VCaP (cell line): Measurements from ENCODE around the gene RINT1.
"Not testable (repeated sequence)": the region's sequence is repeated elsewhere in the genome, so short reads cannot be mapped to it uniquely, and the experiment has no call there.

Experiments used
- H3K27ac ChIP-seq: fragments of 450-650 bp; 2 replicates; pipeline ENCODE4 v1.5.1; 2017
- CTCF ChIP-seq: fragments of 450-650 bp; conservative IDR thresholded peaks from 2 replicates; pipeline ENCODE4 v1.5.1; 2017; ENCODE audit warnings: mild to moderate bottlenecking, moderate library complexity

RINT1 gene

DNA sequence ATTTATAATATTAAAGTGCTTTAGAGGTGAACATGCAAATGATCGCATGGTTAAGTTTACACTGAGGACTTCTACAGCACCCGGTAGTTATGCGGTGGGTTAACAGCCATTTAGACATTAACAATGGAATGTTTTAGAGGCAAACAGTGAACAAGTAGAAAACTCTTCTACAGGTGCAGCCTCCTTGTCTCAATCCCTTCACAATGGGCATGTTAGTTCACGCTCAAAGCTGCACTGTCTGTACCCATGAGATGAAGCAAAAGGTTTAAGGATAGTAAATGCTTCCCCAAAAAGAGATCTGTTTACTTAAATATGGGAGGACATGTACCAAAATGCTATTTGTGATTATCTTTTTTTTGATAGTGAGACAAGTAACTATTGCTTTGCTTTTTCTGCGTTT is 35.0 kb upstream of the RINT1 start:
- TF ChIP-seq CTCF, result no peak
- H3K27ac ChIP-seq, result no peak overlapping the region

DNA sequence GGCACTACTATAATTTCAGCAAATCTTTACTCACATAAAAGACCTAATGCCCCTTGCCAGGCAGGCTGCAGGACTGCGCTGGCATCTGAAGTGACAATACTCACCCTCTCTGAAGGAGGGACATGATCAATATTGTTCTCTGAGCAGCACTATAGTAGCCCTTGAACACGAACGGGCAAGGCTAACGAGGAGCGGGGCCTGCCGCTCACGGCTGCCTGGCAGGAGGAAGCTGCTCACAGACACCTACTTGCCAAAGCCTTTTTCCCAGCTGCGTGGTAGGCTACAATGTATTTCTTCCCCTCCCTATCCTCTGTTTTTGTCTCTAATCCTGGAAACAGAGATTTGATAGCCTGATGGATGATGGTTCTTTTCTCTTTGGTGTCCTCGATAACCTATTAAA is 29.8 kb upstream of the RINT1 start:
- no peak overlapping the region for H3K27ac ChIP-seq
- TF ChIP-seq CTCF, result no peak

DNA sequence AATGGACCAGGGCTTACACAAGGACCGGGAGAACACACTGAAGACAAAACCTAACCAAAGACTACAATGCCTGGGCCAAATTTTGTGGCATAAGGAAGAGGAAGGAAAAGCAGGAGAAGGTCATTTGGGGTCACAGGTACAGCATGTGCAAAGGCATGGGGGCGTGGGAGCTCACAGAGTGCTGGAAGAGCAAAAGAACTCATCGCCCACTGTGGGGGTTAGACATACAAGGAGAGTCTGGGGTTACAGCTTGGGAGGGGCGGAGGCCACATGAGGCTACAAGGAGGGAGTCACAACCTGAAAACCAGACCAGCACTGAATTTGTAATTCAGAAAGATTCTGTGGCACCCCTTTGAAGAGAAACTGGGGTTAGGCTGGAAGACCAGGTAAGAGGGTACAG is 19.6 kb upstream of the RINT1 start:
- no peak for TF ChIP-seq CTCF

DNA sequence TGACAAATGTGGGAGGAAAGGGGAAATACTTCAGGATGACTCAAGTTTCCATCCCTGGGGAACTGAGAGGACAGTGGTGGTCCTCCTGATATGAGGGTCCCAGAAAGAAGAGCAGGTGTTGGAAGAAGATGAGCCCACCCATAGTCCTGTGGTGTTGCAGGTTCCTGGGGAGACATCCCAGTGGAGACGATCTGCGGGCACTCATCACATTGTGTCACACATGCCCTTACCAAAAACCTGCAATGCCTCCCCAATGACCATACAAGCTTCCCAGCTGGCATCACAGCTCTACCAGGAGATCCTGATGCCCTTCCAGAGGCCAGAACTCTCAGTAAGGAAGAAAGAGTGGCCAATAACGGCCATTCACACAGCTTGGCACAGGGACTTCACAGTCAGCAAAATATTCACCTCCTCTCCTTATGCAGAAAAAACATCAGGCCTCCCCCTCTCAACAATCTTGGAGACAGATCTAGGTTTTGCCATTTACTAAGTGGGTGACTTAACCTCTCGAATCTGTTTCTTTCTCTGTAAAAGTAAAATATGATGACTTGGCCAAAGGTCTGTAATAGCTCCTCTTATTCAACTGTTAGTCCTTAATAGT is 19.0 kb upstream of the RINT1 start:
- TF ChIP-seq CTCF, result no peak
- H3K27ac ChIP-seq, result no peak overlapping the region

More for the DNA sequence above, 19.6 kb upstream of the RINT1 start:
- H3K27ac ChIP-seq, result peak overlapping the region; percentile 10; the same call in 1 of the 2 replicates

DNA sequence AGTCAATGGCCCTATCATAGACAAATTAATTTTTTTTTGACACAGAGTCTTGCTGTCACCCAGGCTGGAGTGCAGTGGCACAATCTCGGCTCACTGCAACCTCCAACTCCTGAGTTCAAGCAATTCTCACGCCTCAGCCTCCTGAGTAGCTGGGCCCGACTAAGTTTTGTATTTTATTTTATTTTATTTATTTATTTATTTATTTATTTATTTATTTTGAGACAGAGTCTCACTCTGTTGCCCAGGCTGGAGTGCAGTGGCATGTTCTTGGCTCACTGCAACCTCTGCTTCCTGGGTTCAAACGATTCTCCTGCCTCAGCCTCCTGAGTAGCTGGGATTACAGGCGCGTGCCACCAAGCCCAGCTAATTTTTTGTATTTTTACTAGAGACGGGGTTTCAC is 16.4 kb upstream of the RINT1 start:
- H3K27ac ChIP-seq, result not testable (repeated sequence)

GRCh38 chr7:105519353-105519752 is 12.6 kb upstream of the RINT1 start:
- TF ChIP-seq CTCF, result no peak
- H3K27ac ChIP-seq, result no peak overlapping the region

- peak overlapping the region; percentile 96 for H3K27ac ChIP-seq
Observed at GRCh38 chr7:105520620-105521019, 11.4 kb upstream of the RINT1 start.

GRCh38 chr7:105521027-105521716 is 10.8 kb upstream of the RINT1 start:
- TF ChIP-seq CTCF, result no peak
- H3K27ac ChIP-seq, result peak overlapping the region; percentile 96
